H1 (cell line): Measurements from ENCODE around the gene C9orf152. TPM values are rescaled to one million over a fixed set of nuclear protein-coding genes. Genes with fewer than 3 reads are reported as not detected.

Experiments
- CTCF ChIA-PET: fragments of 300-600 bp; sonication (Branson Sonifier 250); formaldehyde crosslinking; loops from one replicate; lab custom pipeline; 2021; ENCODE audit not compliant: partially characterized antibody; lab: Charles Lee
- POLR2A ChIA-PET: fragments of 300-600 bp; sonication (Branson Sonifier 250); formaldehyde crosslinking; loops from one replicate; lab custom pipeline; 2021; ENCODE audit warnings: inconsistent platforms; ENCODE audit not compliant: partially characterized antibody; lab: Charles Lee
- DNase-seq, 2 experiments: peaks; one replicate each; pipeline versions ENCODE4 v3.0.0 to v3.0.0-alpha.2; 2010 to 2022; ENCODE audit warnings: low spot score in 2 of 2, low read depth in 1 of 2, mixed read lengths in 1 of 2
- FAIRE-seq: peaks from 2 replicates; lab custom pipeline; 2011; peaks lifted over from hg19 to GRCh38; lab: Jason Lieb, UNC
- H2AFZ ChIP-seq: 2 replicates; pipeline ENCODE4 v1.8.1; 2012; ENCODE audit warnings: low read length, inconsistent platforms
- H2AK5ac ChIP-seq: 2 replicates; pipeline ENCODE4 v1.6.1; 2013; ENCODE audit warnings: low read depth, low read length
- H2BK120ac ChIP-seq: replicated peaks from 2 replicates; pipeline ENCODE3; 2013; ENCODE audit warnings: low read depth, low read length, inconsistent platforms
- H2BK12ac ChIP-seq: 2 replicates; pipeline ENCODE4 v1.6.1; 2013; ENCODE audit warnings: low read depth, low read length
- H2BK15ac ChIP-seq: 2 replicates; pipeline ENCODE4 v1.6.1; 2013; ENCODE audit warnings: low read length
- H2BK20ac ChIP-seq: 2 replicates; pipeline ENCODE4 v1.6.1; 2013; ENCODE audit warnings: low read length
- H2BK5ac ChIP-seq: 2 replicates; pipeline ENCODE4 v1.6.1; 2013; ENCODE audit warnings: low read depth, low read length
- H3K14ac ChIP-seq: 2 replicates; pipeline ENCODE4 v1.6.1; 2013; ENCODE audit warnings: inconsistent platforms; ENCODE audit not compliant: insufficient read length
- H3K18ac ChIP-seq: 2 replicates; pipeline ENCODE4 v1.6.1; 2013; ENCODE audit warnings: low read length; ENCODE audit errors: extremely low read depth
- H3K23ac ChIP-seq: 2 replicates; pipeline ENCODE4 v1.6.1; 2013; ENCODE audit warnings: inconsistent platforms; ENCODE audit not compliant: insufficient read length
- H3K23me2 ChIP-seq: 2 replicates; pipeline ENCODE4 v1.6.1; 2013; ENCODE audit warnings: low read depth, low read length
- H3K27ac ChIP-seq: 2 replicates; pipeline ENCODE4 v1.6.1; 2011; ENCODE audit warnings: low read depth, low read length, inconsistent platforms
- H3K27me3 ChIP-seq, 4 experiments: replicated peaks in 1 of 4; 1 replicate in 1 of 4; 2 replicates in 3 of 4; pipeline versions ENCODE4 v1.6.1 to v1.8.1; 2011 to 2013; ENCODE audit warnings: low read length in 3 of 4, mild to moderate bottlenecking in 3 of 4, inconsistent platforms in 2 of 4, mixed read lengths in 2 of 4, moderate library complexity in 1 of 4; ENCODE audit not compliant: control insufficient read depth in 3 of 4, insufficient read depth in 3 of 4; ENCODE audit errors: extremely low read depth in 1 of 4
- H3K36me3 ChIP-seq, 4 experiments: 2 replicates each; pipeline versions ENCODE4 v1.6.1 to v1.8.1; 2011 to 2013; ENCODE audit warnings: mild to moderate bottlenecking in 4 of 4, low read length in 3 of 4, moderate library complexity in 2 of 4, control low read depth in 1 of 4, inconsistent platforms in 1 of 4; ENCODE audit not compliant: insufficient read depth in 4 of 4, control insufficient read depth in 2 of 4
- H3K4ac ChIP-seq: replicated peaks from 2 replicates; pipeline ENCODE3; 2013; ENCODE audit warnings: low read length, low read depth, mixed read lengths, inconsistent platforms; ENCODE audit not compliant: insufficient read length
- H3K4me1 ChIP-seq, 4 experiments: replicated peaks in 1 of 4; 1 replicate in 1 of 4; 2 replicates in 3 of 4; pipeline versions ENCODE4 v1.6.1 to v1.8.1; 2011 to 2013; ENCODE audit warnings: low read length in 3 of 4, inconsistent platforms in 2 of 4, mixed read lengths in 1 of 4; ENCODE audit not compliant: insufficient read depth in 4 of 4, control insufficient read depth in 3 of 4
- H3K4me2 ChIP-seq, 2 experiments: 2 replicates each; pipeline versions ENCODE4 v1.6.1 to v1.8.1; 2011 to 2013; ENCODE audit warnings: low read depth in 2 of 2, low read length in 2 of 2, control low read depth in 1 of 2, inconsistent platforms in 1 of 2, mild to moderate bottlenecking in 1 of 2; ENCODE audit not compliant: insufficient read depth in 1 of 2
- H3K4me3 ChIP-seq, 4 experiments: fragments of 200-600, 300-600 bp in 1 of 4; sonication (generic), shearing (Covaris generic), sonication (Bioruptor Twin) in 1 of 4; 2 replicates each; pipeline versions ENCODE4 v1.5.1 to v1.8.1; 2011 to 2016; ENCODE audit warnings: low read length in 4 of 4, low read depth in 3 of 4, control low read depth in 2 of 4, inconsistent platforms in 2 of 4, mild to moderate bottlenecking in 2 of 4, mixed read lengths in 1 of 4, moderate library complexity in 1 of 4; ENCODE audit not compliant: insufficient read depth in 2 of 4; ENCODE audit errors: extremely low read depth in 1 of 4
- H3K56ac ChIP-seq: replicated peaks from 2 replicates; pipeline ENCODE3; 2013; ENCODE audit warnings: low read depth, mild to moderate bottlenecking, mixed read lengths, low read length, inconsistent platforms; ENCODE audit not compliant: insufficient read length
- H3K79me1 ChIP-seq: 2 replicates; pipeline ENCODE4 v1.6.1; 2013; ENCODE audit warnings: low read depth, low read length, control low read depth
- H3K79me2 ChIP-seq, 2 experiments: 2 replicates each; pipeline versions ENCODE4 v1.6.1 to v1.8.1; 2012 to 2013; ENCODE audit warnings: low read length in 2 of 2, mild to moderate bottlenecking in 2 of 2, inconsistent platforms in 1 of 2; ENCODE audit not compliant: insufficient read depth in 2 of 2, control insufficient read depth in 1 of 2
- H3K9ac ChIP-seq, 4 experiments: replicated peaks in 1 of 4; 1 replicate in 1 of 4; 2 replicates in 3 of 4; pipeline versions ENCODE4 v1.6.1 to v1.8.1; 2011 to 2013; ENCODE audit warnings: low read depth in 3 of 4, low read length in 3 of 4, control low read depth in 2 of 4, mild to moderate bottlenecking in 2 of 4, moderate library complexity in 2 of 4, inconsistent platforms in 1 of 4; ENCODE audit errors: extremely low read depth in 1 of 4
- H3K9me3 ChIP-seq, 2 experiments: 2 replicates each; pipeline versions ENCODE4 v1.6.1 to v1.8.1; 2012 to 2013; ENCODE audit warnings: mild to moderate bottlenecking in 2 of 2, moderate library complexity in 2 of 2, control low read depth in 1 of 2, inconsistent platforms in 1 of 2, low read depth in 1 of 2, low read length in 1 of 2, mixed read lengths in 1 of 2; ENCODE audit not compliant: insufficient read depth in 2 of 2
- H4K20me1 ChIP-seq, 2 experiments: replicated peaks in 1 of 2; 2 replicates each; pipeline versions ENCODE3 to v1.8.1; 2011 to 2013; ENCODE audit warnings: inconsistent platforms in 2 of 2, low read length in 2 of 2, mild to moderate bottlenecking in 1 of 2; ENCODE audit not compliant: insufficient read depth in 2 of 2, control insufficient read depth in 1 of 2
- H4K5ac ChIP-seq: 2 replicates; pipeline ENCODE4 v1.6.1; 2013; ENCODE audit warnings: low read length, low read depth, mixed read lengths, inconsistent platforms; ENCODE audit not compliant: insufficient read length
- H4K8ac ChIP-seq: 2 replicates; pipeline ENCODE4 v1.8.0; 2013; ENCODE audit warnings: mild to moderate bottlenecking, moderate library complexity, low read length, inconsistent platforms; ENCODE audit not compliant: insufficient read depth; ENCODE audit errors: extremely low read depth
- H4K91ac ChIP-seq: replicated peaks from 2 replicates; pipeline ENCODE3; 2013; ENCODE audit warnings: low read length, mixed read lengths, inconsistent platforms; ENCODE audit not compliant: insufficient read length
- EZH2 ChIP-seq: fragments of 200-600 bp; sonication (generic); IDR thresholded peaks from 2 replicates; pipeline ENCODE4 v1.7.1; 2012; ENCODE audit warnings: low read depth, mild to moderate bottlenecking, moderate library complexity, low read length, inconsistent platforms; ENCODE audit not compliant: severe bottlenecking
- FOSL1 ChIP-seq: IDR thresholded peaks from 2 replicates; pipeline ENCODE4 v1.6.1; 2011; ENCODE audit warnings: mild to moderate bottlenecking, low read depth, low read length, moderate library complexity; ENCODE audit not compliant: insufficient read depth
- RFX5 ChIP-seq: IDR thresholded peaks from 2 replicates; pipeline ENCODE4 v1.6.1; 2011; ENCODE audit warnings: low read depth, low read length, improper control_type of control experiment, borderline replicate concordance
- SIN3A ChIP-seq, 2 experiments: IDR thresholded peaks in 1 of 2; conservative IDR thresholded peaks in 1 of 2; 2 replicates each; pipeline ENCODE4 v1.6.1; 2011 to 2012; ENCODE audit warnings: low read length in 2 of 2, improper control_type of control experiment in 1 of 2, low read depth in 1 of 2, mild to moderate bottlenecking in 1 of 2
- TBP ChIP-seq: IDR thresholded peaks from 2 replicates; pipeline ENCODE4 v1.6.1; 2011; ENCODE audit warnings: low read depth, low read length, improper control_type of control experiment
- USF2 ChIP-seq: IDR thresholded peaks from 2 replicates; pipeline ENCODE4 v1.6.1; 2011; ENCODE audit warnings: low read length, improper control_type of control experiment
- ZNF274 ChIP-seq: IDR thresholded peaks from 2 replicates; pipeline ENCODE4 v1.7.0; 2012; ENCODE audit warnings: low read length, borderline replicate concordance; ENCODE audit errors: extremely low read depth
- WGBS, 2 experiments: shearing (Covaris generic) in 1 of 2; methylation state at CpG; one replicate each; pipeline versions ENCODE4 v1.1.6 to v1.1.7; 2013 to 2015; ENCODE audit warnings: low lambda C conversion rate in 2 of 2, mixed read lengths in 2 of 2, inconsistent platforms in 1 of 2, low coverage in 1 of 2, missing lambda C conversion rate in 1 of 2; ENCODE audit not compliant: insufficient replicate concordance in 2 of 2, insufficient coverage in 1 of 2, insufficient read length in 1 of 2; ENCODE audit errors: extremely low coverage in 1 of 2, missing lambda C conversion rate in 1 of 2; 5-methylcytosine and 5-hydroxymethylcytosine counted together
- polyA plus RNA-seq, 7 experiments: library from polyadenylated mRNA; depleted of rRNA in 3 of 7; stranded (reverse) in 5 of 7; unstranded in 2 of 7; fragments of >200 nt in 5 of 7; fragments of 200-250 nt in 2 of 7; gene quantifications; 1 replicate in 5 of 7; 2 replicates in 1 of 7; 4 replicates in 1 of 7; pipeline versions ENCODE4 v1.2.1 to v1.2.3, GENCODE V29; 2011 to 2013; ENCODE audit warnings: missing spikeins in 2 of 7, mixed read lengths in 2 of 7
- total RNA-seq: library from RNA; stranded (reverse); fragmentation: NEBNext Ultra II Directional; extraction: Animal tissue kit (Norgen Biotek cat#: 25700); gene quantifications from 2 replicates; pipeline ENCODE4 v1.2.1, GENCODE V29; 2021
- TF ChIP-seq, protein P1 (sequence below): IDR thresholded peaks from 2 replicates; pipeline ENCODE4 v1.6.1; 2012; ENCODE audit warnings: inconsistent platforms

C9orf152 gene
- total and polyA plus RNA-seq, 2 of the 8 experiments (the other 6 are each of a cell fraction or from before 2014, with no cell fraction given), result not detected

DNA sequence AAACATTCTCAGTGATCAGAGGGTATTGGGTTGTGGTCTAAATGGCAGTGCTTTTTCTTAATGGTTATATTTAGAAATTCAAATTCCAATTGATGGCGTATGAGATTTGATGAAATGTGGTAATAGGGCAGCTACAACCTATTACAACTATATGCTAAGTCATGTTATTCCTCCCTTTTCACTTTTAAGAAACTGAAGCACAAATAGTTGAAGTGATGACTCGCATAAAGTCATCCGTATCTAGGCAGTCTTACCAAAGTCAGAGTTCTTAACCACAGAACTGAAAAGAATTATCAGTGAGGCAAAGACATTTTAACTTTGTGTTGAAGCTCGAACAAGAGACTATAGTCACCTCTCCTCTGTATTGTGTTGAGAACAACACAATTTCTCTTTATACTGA, 28.2 kb downstream of the C9orf152 start:
- Histone ChIP-seq H4K5ac (no peak overlapping the region), H3K23me2 (0 out of 2 replicates have a peak, but pooled peaks cover 2% of the 10 kb centered on the region), H3K36me3 (no peaks in the 10 kb centered on the region), H4K20me1 (no peaks in the 10 kb centered on the region)
- TF ChIP-seq TBP (no peak), USF2 (no peak), SIN3A (conservative IDR thresholded peaks at IDR 0.05 in 1 of 2, IDR thresholded peaks at IDR 0.05 in 1 of 2; ENCODE audit: low read depth in 1 of 2, low read length in 2 of 2) (no peak), RFX5 (no peak), ZNF274 (no peak), FOSL1 (no peak), EZH2 (no peak)
- TF ChIP-seq, protein P1, sequence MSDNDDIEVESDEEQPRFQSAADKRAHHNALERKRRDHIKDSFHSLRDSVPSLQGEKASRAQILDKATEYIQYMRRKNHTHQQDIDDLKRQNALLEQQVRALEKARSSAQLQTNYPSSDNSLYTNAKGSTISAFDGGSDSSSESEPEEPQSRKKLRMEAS, result no peak
- TF ChIP-seq, all 59 proteins: peak for 0
- Histone ChIP-seq H3K79me2 (no peaks in the 10 kb centered on the region), H2BK20ac (no peak overlapping the region), H3K56ac (no peak overlapping the region), H4K91ac (no peak overlapping the region), H2AFZ (no peak overlapping the region), H3K4me3 (no peak overlapping the region), H3K4ac (no peak overlapping the region), H3K23ac (no peak overlapping the region), H2BK120ac (no peak overlapping the region), H2BK5ac (no peak overlapping the region), H3K27me3 (no peaks in the 10 kb centered on the region), H4K8ac (no peak overlapping the region), H3K79me1 (no peaks in the 10 kb centered on the region), H2BK15ac (no peak overlapping the region), H3K14ac (no peak overlapping the region), H3K9me3 (peaks cover 3 to 7% of the 10 kb centered on the region in 2 experiments; a peak in 3 of 4 replicates), H3K27ac (no peak overlapping the region), H2AK5ac (no peak overlapping the region), H3K4me2 (no peak overlapping the region), H2BK12ac (no peak overlapping the region), H3K9ac (no peak overlapping the region), H3K18ac (no peak overlapping the region), H3K4me1 (no peaks in the 10 kb centered on the region)
- WGBS, 2 experiments, result 87% methylated on average over 4 of the region's 4 CpGs; no CpG with 5 or more reads in 1 of the 2 experiments
- CTCF ChIA-PET, result interaction anchor here (0.7 to 2.1 kb wide), 4 partner anchors 18 to 443 kb away, joined by 3 to 13 read pairs (median 3); no protein-coding TSS in a partner anchor
- FAIRE-seq, result no peak
- DNase-seq, result no peak
- POLR2A ChIA-PET, result no interaction called here
